HFFc6 (cell line): ENCODE results near the gene TMPRSS11A. TPM values are rescaled to one million over a fixed set of nuclear protein-coding genes. Genes with fewer than 3 reads are reported as not detected.
A peak's percentile ranks its signal among the peaks of the same experiment; 100 is the strongest.

Experiments used
- DNase-seq: peaks from one replicate; pipeline ENCODE4 v3.0.0-alpha.2; 2018
- H3K27ac Mint-ChIP-seq: 2 replicates; pipeline ENCODE4 v1.8.0; 2020; ENCODE audit warnings: mild to moderate bottlenecking, mixed read lengths
- H3K27me3 Mint-ChIP-seq: 2 replicates; pipeline ENCODE4 v1.8.0; 2021; ENCODE audit warnings: mild to moderate bottlenecking, moderate library complexity, mixed read lengths; ENCODE audit not compliant: insufficient read depth
- H3K36me3 Mint-ChIP-seq: 2 replicates; pipeline ENCODE4 v1.8.0; 2021; ENCODE audit warnings: low read depth, mixed read lengths
- H3K4me1 Mint-ChIP-seq: 2 replicates; pipeline ENCODE4 v1.8.0; 2020; ENCODE audit warnings: low read depth, mixed read lengths
- H3K4me3 Mint-ChIP-seq: 2 replicates; pipeline ENCODE4 v1.8.0; 2020; ENCODE audit warnings: mild to moderate bottlenecking, moderate library complexity, mixed read lengths
- H3K9me3 Mint-ChIP-seq: 2 replicates; pipeline ENCODE4 v1.8.0; 2020; ENCODE audit warnings: mild to moderate bottlenecking, mixed read lengths
- CTCF ChIP-seq: fragments of 200-600 bp; sonication (generic); IDR thresholded peaks from 2 replicates; pipeline ENCODE4 v1.5.0; 2021; ENCODE audit warnings: antibody characterized with exemption, mild to moderate bottlenecking
- total RNA-seq, 6 experiments: library from RNA; stranded (reverse); fragmentation: NEBNext Ultra II Directional; extraction: Animal tissue kit (Norgen Biotek cat#: 25700); gene quantifications; 2 replicates in 1 of 6; 3 replicates in 5 of 6; pipeline ENCODE4 v1.2.3, GENCODE V29; 2021

Gene TMPRSS11A
- total RNA-seq, 6 experiments from 2014 or later, result not detected

GRCh38 chr4:67885762-67886161 is 77.5 kb downstream of the TMPRSS11A start:
- no peak for TF ChIP-seq CTCF
- Mint-ChIP-seq H3K4me3 (peak overlapping the region; percentile 76), H3K27ac (peak overlapping the region; percentile 89), H3K4me1 (peaks cover 45% of the 10 kb centered on the region), H3K9me3 (no peaks in the 10 kb centered on the region), H3K36me3 (no peaks in the 10 kb centered on the region), H3K27me3 (no peaks in the 10 kb centered on the region)
- peak; percentile 96 for DNase-seq

GRCh38 chr4:67884701-67885100 is 78.6 kb downstream of the TMPRSS11A start:
- TF ChIP-seq CTCF, result no peak
- Mint-ChIP-seq H3K4me3 (no peak overlapping the region), H3K27me3 (no peaks in the 10 kb centered on the region), H3K4me1 (peaks cover 54% of the 10 kb centered on the region), H3K36me3 (no peaks in the 10 kb centered on the region), H3K9me3 (no peaks in the 10 kb centered on the region), H3K27ac (peak overlapping the region; percentile 49)
- no peak for DNase-seq

- DNase-seq, result no peak
- Mint-ChIP-seq H3K27ac (peak within 1 kb of the TSS; percentile 49), H3K4me3 (no peak within 1 kb of the TSS), H3K9me3 (no peaks in the 10 kb centered on the region), H3K4me1 (peaks cover 54% of the 10 kb centered on the region), H3K27me3 (no peaks in the 10 kb centered on the region), H3K36me3 (no peaks in the 10 kb centered on the region)
- no peak for TF ChIP-seq CTCF
Observed at GRCh38 chr4:67883902-67884301, 79.4 kb downstream of the TMPRSS11A start, which contains the start of gene TMPRSS11D. Gene TMPRSS11D (minus strand): TSS chr4:67884002. CDS start chr4:67883933, 69 bp downstream.

- no peak for DNase-seq
- H3K27ac Mint-ChIP-seq, result no peak overlapping the region
- H3K27me3 Mint-ChIP-seq, result no peaks in the 10 kb centered on the region
- no peaks in the 10 kb centered on the region for H3K9me3 Mint-ChIP-seq
- TF ChIP-seq CTCF, result no peak
- no peaks in the 10 kb centered on the region for H3K36me3 Mint-ChIP-seq
- H3K4me3 Mint-ChIP-seq, result no peak overlapping the region
- H3K4me1 Mint-ChIP-seq, result peaks cover 54% of the 10 kb centered on the region
Observed at GRCh38 chr4:67883458-67883857, 79.8 kb downstream of the TMPRSS11A start.

- no peak overlapping the region for H3K4me3 Mint-ChIP-seq
- TF ChIP-seq CTCF, result no peak
Observed at GRCh38 chr4:67880866-67881610, 82.3 kb downstream of the TMPRSS11A start.

More at GRCh38 chr4:67880866-67881610, 82.3 kb downstream of the TMPRSS11A start:
- DNase-seq, result no peak
- Mint-ChIP-seq H3K27ac (no peak overlapping the region), H3K27me3 (no peaks in the 10 kb centered on the region), H3K36me3 (no peaks in the 10 kb centered on the region), H3K4me1 (peaks cover 41% of the 10 kb centered on the region), H3K9me3 (no peaks in the 10 kb centered on the region)
